GM19239 (cell line): ENCODE measurements around the gene ADCY5.

ENCODE experiments used
- DNase-seq: peaks from one replicate; pipeline ENCODE4 v3.0.0; 2011; ENCODE audit warnings: low spot score; ENCODE audit not compliant: insufficient read length
- FAIRE-seq: peaks from 2 replicates; lab custom pipeline; 2011; peaks lifted over from hg19 to GRCh38; lab: Jason Lieb, UNC

The ADCY5 gene

GRCh38 chr3:123374016-123374415 lies 74.9 kb downstream of the ADCY5 start:
- no peak for DNase-seq
- no peak for FAIRE-seq

- no peak for FAIRE-seq
- DNase-seq, result no peak
Measured at GRCh38 chr3:123373474-123373987, 75.4 kb downstream of the ADCY5 start.

- DNase-seq (no peak), FAIRE-seq (no peak)
Measured at GRCh38 chr3:123372686-123373473, 76.0 kb downstream of the ADCY5 start.

DNA sequence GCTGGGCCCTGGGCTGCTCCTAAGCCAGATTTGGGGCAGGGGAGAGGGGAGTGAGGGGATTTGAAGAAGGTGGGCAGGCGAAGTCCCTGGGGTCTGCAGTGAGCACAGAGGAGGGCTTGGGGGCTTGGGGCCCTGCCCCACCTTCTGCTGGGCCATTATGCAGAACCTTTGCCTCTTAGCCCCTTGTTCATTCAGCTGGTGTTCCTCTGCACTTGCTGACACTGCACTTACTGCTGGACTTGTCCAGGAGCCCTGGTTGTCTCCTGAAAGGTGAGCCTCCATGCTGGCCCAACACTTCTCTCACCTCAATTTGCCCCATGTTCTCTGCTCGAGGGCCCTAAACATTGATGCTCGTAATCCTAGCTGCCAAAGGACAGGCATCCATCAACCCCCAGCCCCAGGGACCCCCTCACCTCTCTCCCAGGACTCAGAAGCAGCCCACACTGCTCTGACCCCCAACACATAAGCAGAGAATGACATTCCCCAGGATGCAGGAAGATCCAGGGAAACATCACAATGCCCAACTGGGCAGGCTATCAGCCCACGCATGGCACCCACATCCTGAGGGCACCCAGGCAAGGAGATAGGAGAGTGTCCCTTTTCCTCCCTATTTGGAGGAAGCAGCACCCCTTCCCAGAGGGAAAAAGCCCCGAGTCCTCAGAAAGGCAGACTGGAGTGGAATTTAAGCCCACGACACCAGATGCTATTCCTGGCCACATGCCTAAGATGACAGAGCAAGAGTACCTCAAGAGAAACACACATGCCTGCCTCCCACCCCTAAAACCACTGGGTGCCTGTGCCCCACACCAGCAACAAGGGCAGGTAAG lies 76.8 kb downstream of the ADCY5 start:
- no peak for FAIRE-seq

DNA sequence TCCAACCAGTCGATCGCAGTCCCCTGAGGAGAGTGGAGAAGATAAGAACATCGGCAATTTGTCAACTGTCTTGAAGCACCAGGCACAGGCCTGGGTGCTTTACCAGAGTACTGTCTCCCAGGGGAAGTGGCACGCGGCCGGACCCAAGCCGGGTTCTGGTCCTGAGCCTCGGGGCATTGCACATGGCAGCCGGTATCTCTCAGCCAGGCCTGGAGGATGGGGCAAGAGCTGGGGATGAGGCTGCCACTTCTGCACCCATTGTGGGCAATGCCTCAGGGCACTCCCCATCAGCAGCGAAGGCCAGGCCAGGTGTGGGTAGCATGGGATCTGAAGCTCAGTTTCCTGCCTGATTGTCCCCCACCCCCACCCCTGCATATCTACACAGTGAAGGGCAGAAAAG lies 77.5 kb downstream of the ADCY5 start:
- DNase-seq (no peak), FAIRE-seq (no peak)

More for the DNA sequence above, 76.8 kb downstream of the ADCY5 start:
- no peak for DNase-seq

- FAIRE-seq, result no peak
Measured at GRCh38 chr3:123370819-123371218, 78.1 kb downstream of the ADCY5 start.

GRCh38 chr3:123369085-123369484 lies 79.8 kb downstream of the ADCY5 start:
- FAIRE-seq (no peak), DNase-seq (no peak)

More at GRCh38 chr3:123370819-123371218, 78.1 kb downstream of the ADCY5 start:
- no peak for DNase-seq

DNA sequence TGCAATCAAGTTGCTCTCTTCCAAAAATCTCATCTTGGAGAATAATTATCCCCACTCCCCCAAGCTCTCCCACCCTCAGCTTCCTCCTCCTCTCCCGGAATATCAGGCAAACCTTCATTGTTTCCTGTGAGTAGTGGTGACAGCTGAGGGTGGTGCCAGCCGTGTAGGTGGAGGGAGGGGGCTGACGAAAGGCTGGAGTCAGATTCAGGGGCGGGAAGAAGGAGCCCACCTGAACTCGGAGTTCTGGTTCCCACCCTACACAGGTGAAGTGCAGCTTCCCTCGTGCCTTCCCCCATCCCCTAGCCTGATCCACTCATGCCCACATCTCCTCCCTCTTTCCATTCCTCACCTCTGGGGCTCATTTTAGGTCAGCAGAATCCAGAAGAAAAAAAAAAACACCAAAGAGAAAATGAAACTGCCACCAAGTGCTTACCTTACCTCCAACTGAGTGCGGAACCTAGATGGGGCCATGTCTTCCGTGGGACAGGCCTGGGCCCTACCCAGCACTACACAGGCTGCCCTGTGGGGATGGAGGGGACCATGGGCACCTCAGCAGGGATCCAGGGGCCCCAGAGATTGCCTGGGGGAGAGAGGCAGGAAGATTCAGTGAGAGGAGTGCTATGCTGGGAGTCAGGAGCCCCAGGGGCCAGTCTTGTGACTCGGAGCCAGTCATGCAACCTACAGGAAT lies 81.3 kb downstream of the ADCY5 start:
- FAIRE-seq (no peak), DNase-seq (no peak)

GRCh38 chr3:123365450-123366143 lies 83.3 kb downstream of the ADCY5 start:
- DNase-seq, result no peak
- no peak for FAIRE-seq

DNA sequence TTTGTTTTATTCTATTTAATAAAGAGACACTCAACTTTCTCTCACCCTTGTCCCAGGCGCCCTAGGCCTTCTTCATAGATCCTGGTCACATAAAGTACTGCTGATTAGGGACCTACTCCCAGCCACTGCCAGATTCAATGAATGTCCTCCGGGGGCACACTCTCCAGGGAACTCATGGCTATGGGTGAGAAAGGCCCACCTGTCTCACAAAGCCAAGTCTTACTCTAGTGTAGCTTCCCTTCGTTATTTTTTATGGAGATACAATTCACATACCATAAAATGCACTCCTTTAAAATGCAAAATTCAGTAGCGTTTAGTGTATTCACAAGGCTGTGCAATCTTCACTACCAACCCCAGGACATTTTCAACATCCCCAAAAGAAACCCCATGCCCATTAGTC lies 87.8 kb downstream of the ADCY5 start:
- FAIRE-seq (no peak), DNase-seq (no peak)

GRCh38 chr3:123357275-123357674 lies 91.6 kb downstream of the ADCY5 start:
- DNase-seq (no peak), FAIRE-seq (no peak)

DNA sequence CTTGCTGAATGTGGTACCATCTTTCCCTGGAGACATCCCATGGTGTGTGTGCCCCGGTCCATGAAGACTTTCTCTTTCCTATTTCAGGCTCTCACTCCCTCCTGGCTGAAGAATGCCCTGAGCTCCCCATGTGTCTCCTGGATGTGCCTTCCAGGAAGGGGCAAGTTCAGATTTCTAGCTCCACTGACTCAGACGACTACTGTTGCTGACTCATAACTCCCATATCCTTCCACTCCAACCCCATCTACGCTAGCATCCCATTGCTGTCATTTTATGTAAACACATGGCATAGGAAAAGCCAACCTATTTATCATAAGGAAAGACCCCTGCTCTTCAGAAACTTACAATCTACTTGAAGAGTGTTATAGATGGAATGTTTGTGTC lies 95.0 kb downstream of the ADCY5 start:
- FAIRE-seq (no peak), DNase-seq (no peak)

DNA sequence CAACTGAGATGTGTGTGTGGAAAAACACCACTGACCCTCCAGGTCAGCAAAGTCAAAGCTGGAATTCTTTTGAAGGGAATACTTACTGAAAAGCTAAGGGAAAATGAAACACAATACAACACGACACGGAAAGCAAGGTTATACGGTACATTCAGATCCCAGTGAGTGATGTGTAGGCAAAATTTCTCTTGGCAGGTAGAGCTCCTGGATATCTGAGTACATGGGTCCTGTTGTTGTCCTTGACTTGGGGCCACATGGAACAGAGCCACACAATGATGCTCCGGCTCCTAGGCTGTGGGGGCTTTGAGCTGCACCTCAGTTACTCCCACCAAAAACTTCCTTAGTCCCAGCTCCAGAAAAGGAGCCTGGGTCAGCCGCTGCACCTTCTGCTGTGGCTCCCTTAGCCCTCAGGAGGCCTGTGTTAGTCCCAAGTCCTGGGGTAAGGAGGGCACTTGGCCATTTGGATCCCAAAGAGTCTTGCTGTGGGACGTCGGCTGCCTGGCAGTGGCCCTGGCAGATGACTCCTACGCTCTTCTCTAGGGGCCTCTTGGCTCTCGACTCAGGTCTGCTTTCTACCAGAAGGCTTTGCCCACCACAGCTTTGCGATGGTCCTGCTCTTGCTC lies 95.6 kb downstream of the ADCY5 start:
- no peak for FAIRE-seq
- DNase-seq, result no peak

- DNase-seq (no peak), FAIRE-seq (no peak)
Measured at GRCh38 chr3:123352134-123352554, 96.7 kb downstream of the ADCY5 start.

GRCh38 chr3:123351501-123351900 lies 97.4 kb downstream of the ADCY5 start:
- FAIRE-seq, result no peak
- no peak for DNase-seq

GRCh38 chr3:123350971-123351370 lies 97.9 kb downstream of the ADCY5 start:
- FAIRE-seq (no peak), DNase-seq (no peak)

- DNase-seq, result no peak
- no peak for FAIRE-seq
Measured at GRCh38 chr3:123349566-123350435, 99.1 kb downstream of the ADCY5 start.

DNA sequence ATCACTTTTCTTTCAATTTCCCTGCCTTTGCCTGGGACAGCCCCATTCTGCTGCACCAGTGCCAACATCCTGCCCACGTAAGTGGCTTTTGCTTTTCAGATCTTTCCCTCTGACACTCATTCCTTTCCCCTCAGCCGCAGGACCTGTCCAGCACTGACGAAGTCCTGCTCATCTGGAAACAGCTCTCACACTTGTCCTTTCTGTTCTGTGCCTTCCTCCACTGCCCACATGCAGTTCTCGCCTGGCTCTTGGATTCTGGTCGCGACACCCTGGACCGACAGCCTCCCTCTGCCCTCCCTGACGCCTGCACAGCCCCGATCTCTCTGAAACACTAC lies 99.7 kb downstream of the ADCY5 start:
- FAIRE-seq, result no peak

More for the DNA sequence above, 99.7 kb downstream of the ADCY5 start:
- DNase-seq, result no peak
